ENCODE data around the gene OXSR1. TPM values are rescaled to one million over a fixed set of nuclear protein-coding genes. Genes with fewer than 3 reads are reported as not detected.

The OXSR1 gene
- total RNA-seq, 3 donors from 2014 or later: 40.2 to 44.0 (median 41.9) TPM

GRCh38 chr3:38121451-38121831 lies 43.9 kb upstream of the OXSR1 start:
- H3K9me3 ChIP-seq: no peaks in the 10 kb centered on the region
- H3K4me3 ChIP-seq: no peak overlapping the region
- no peaks in the 10 kb centered on the region for H3K36me3 ChIP-seq (ENCODE audit: low read depth)
- H3K4me1 ChIP-seq (ENCODE audit: low read depth): no peaks in the 10 kb centered on the region
- no peak for TF ChIP-seq CTCF (IDR thresholded peaks at IDR 0.05)
- ATAC-seq (no peak), DNase-seq (peak in 2 of 3 donors; percentile 22 to 41)
- intact Hi-C loops (cut with DNase I, micrococcal nuclease): no loop called here

GRCh38 chr3:38121832-38122461 lies 43.4 kb upstream of the OXSR1 start:
- intact Hi-C loops (cut with DNase I, micrococcal nuclease): no loop called here
- no peak overlapping the region for H3K4me3 ChIP-seq
- no peaks in the 10 kb centered on the region for H3K4me1 ChIP-seq (ENCODE audit: low read depth)
- no peaks in the 10 kb centered on the region for H3K9me3 ChIP-seq
- DNase-seq (peak in 2 of 3 donors; percentile 19 to 22), ATAC-seq (no peak)
- no peak for TF ChIP-seq CTCF (IDR thresholded peaks at IDR 0.05)
- no peaks in the 10 kb centered on the region for H3K36me3 ChIP-seq (ENCODE audit: low read depth)

GRCh38 chr3:38122712-38123290 lies 42.5 kb upstream of the OXSR1 start:
- DNase-seq (no peak), ATAC-seq (no peak)
- no peaks in the 10 kb centered on the region for H3K4me1 ChIP-seq (ENCODE audit: low read depth)
- H3K9me3 ChIP-seq: no peaks in the 10 kb centered on the region
- intact Hi-C loops (cut with DNase I, micrococcal nuclease): no loop called here
- peaks cover 3% of the 10 kb centered on the region for H3K36me3 ChIP-seq (ENCODE audit: low read depth)
- no peak for TF ChIP-seq CTCF (IDR thresholded peaks at IDR 0.05)
- H3K4me3 ChIP-seq: no peak overlapping the region

GRCh38 chr3:38124324-38125122 lies 40.8 kb upstream of the OXSR1 start:
- intact Hi-C loops (cut with DNase I, micrococcal nuclease): no loop called here
- no peaks in the 10 kb centered on the region for H3K9me3 ChIP-seq
- H3K4me1 ChIP-seq (ENCODE audit: low read depth): no peaks in the 10 kb centered on the region
- ATAC-seq: peak; percentile 20
- H3K36me3 ChIP-seq (ENCODE audit: low read depth): peaks cover 3% of the 10 kb centered on the region
- TF ChIP-seq CTCF (IDR thresholded peaks at IDR 0.05): no peak
- peak in 1 of 3 donors; percentile 11 for DNase-seq
- H3K4me3 ChIP-seq: no peak overlapping the region

- DNase-seq (no peak), ATAC-seq (no peak)
- peaks cover 3% of the 10 kb centered on the region for H3K36me3 ChIP-seq (ENCODE audit: low read depth)
- no peak overlapping the region for H3K4me3 ChIP-seq
- no peak for TF ChIP-seq CTCF (IDR thresholded peaks at IDR 0.05)
- H3K4me1 ChIP-seq (ENCODE audit: low read depth): peaks cover 3% of the 10 kb centered on the region
- no peaks in the 10 kb centered on the region for H3K9me3 ChIP-seq
- intact Hi-C loops (cut with DNase I, micrococcal nuclease): no loop called here
Measured at GRCh38 chr3:38125305-38126120, 39.8 kb upstream of the OXSR1 start.
